Endothelial cell of umbilical vein (primary cell): ENCODE data around the gene MCTP1. TPM values are rescaled to one million over a fixed set of nuclear protein-coding genes. Genes with fewer than 3 reads are reported as not detected.

ENCODE experiments used
- BruUV-seq: library from RNA; stranded (reverse); fragments of 400-500 nt; replicated peaks from 2 replicates; lab custom pipeline; 2021; lab: Mats Ljungman, UMichigan
- CTCF ChIA-PET: fragments of 300-600, 350-600 bp; sonication (Branson Sonifier 250); formaldehyde crosslinking; loops from one replicate; lab custom pipeline; 2021; ENCODE audit warnings: antibody characterized with exemption, inconsistent platforms; lab: Charles Lee
- POLR2A ChIA-PET: fragments of 300-600, 350-600 bp; sonication (Branson Sonifier 250); formaldehyde crosslinking; loops from one replicate; lab custom pipeline; 2021; ENCODE audit warnings: antibody characterized with exemption, inconsistent platforms; lab: Charles Lee
- DNase-seq: peaks from one replicate; pipeline ENCODE4 v3.0.0-alpha.2; 2011; ENCODE audit warnings: low read depth, low spot score
- FAIRE-seq: peaks from 2 replicates; lab custom pipeline; 2011; peaks lifted over from hg19 to GRCh38; lab: Jason Lieb, UNC
- H2AFZ ChIP-seq: 2 replicates; pipeline ENCODE4 v1.6.0; 2012; ENCODE audit warnings: low read depth, low read length, control low read depth, inconsistent platforms
- H3K27ac ChIP-seq: 2 replicates; pipeline ENCODE4 v1.5.1; 2011; ENCODE audit warnings: low read depth, mild to moderate bottlenecking, control low read depth, low read length, moderate library complexity; ENCODE audit not compliant: insufficient read depth
- H3K27me3 ChIP-seq, 2 experiments: 2 replicates each; pipeline versions ENCODE4 v1.6.0 to v1.6.1; 2011; ENCODE audit warnings: low read length in 2 of 2, mixed read lengths in 1 of 2; ENCODE audit not compliant: control insufficient read depth in 2 of 2, insufficient read depth in 2 of 2
- H3K36me3 ChIP-seq, 2 experiments: 2 replicates in 1 of 2; 3 replicates in 1 of 2; pipeline ENCODE4 v1.5.1; 2011; ENCODE audit warnings: low read length in 2 of 2, mild to moderate bottlenecking in 1 of 2, moderate library complexity in 1 of 2; ENCODE audit not compliant: control insufficient read depth in 2 of 2, insufficient read depth in 2 of 2; ENCODE audit errors: extremely low read depth in 1 of 2
- H3K4me1 ChIP-seq: 3 replicates; pipeline ENCODE4 v1.5.1; 2011; ENCODE audit warnings: mild to moderate bottlenecking, low read length; ENCODE audit not compliant: control insufficient read depth, insufficient read depth; ENCODE audit errors: extremely low read depth
- H3K4me2 ChIP-seq: 2 replicates; pipeline ENCODE4 v1.6.1; 2011; ENCODE audit warnings: low read length, control low read depth, mixed read lengths; ENCODE audit not compliant: insufficient read depth
- H3K4me3 ChIP-seq, 3 experiments: fragments of 200-600 bp in 1 of 3; sonication (generic), shearing (Covaris generic) in 1 of 3; replicated peaks in 1 of 3; 2 replicates each; pipeline ENCODE4 v1.5.1; 2011 to 2016; ENCODE audit warnings: control low read depth in 3 of 3, low read length in 3 of 3, mild to moderate bottlenecking in 2 of 3, inconsistent platforms in 1 of 3, low read depth in 1 of 3, moderate library complexity in 1 of 3; ENCODE audit not compliant: insufficient read depth in 1 of 3
- H3K79me2 ChIP-seq: 2 replicates; pipeline ENCODE4 v1.6.0; 2012; ENCODE audit warnings: low read length, inconsistent platforms; ENCODE audit not compliant: control insufficient read depth, insufficient read depth
- H3K9ac ChIP-seq: replicated peaks from 2 replicates; pipeline ENCODE3; 2011; ENCODE audit warnings: low read length, control low read depth; ENCODE audit not compliant: insufficient read depth; ENCODE audit errors: extremely low read depth
- H3K9me1 ChIP-seq: replicated peaks from 3 replicates; pipeline ENCODE4 v1.6.0; 2011; ENCODE audit warnings: mild to moderate bottlenecking, low read length; ENCODE audit not compliant: control insufficient read depth, insufficient read depth; ENCODE audit errors: extremely low read depth
- H3K9me3 ChIP-seq: replicated peaks from 2 replicates; pipeline ENCODE4 v1.5.1; 2012; ENCODE audit warnings: low read length, inconsistent platforms; ENCODE audit not compliant: control insufficient read depth, insufficient read depth
- H4K20me1 ChIP-seq: replicated peaks from 2 replicates; pipeline ENCODE3; 2011; ENCODE audit warnings: mild to moderate bottlenecking, low read length; ENCODE audit not compliant: control insufficient read depth, insufficient read depth; ENCODE audit errors: extremely low read depth
- CTCF ChIP-seq, 2 donors: IDR thresholded peaks; 1 replicate in 1 of 2; 2 replicates in 1 of 2; pipeline ENCODE4 v1.5.1; 2011; ENCODE audit warnings: low read length in 2 of 2, mild to moderate bottlenecking in 2 of 2, moderate library complexity in 2 of 2, control low read depth in 1 of 2, inconsistent platforms in 1 of 2, low read depth in 1 of 2; ENCODE audit not compliant: insufficient read depth in 1 of 2; ENCODE audit errors: extremely low read depth in 1 of 2
- FOS ChIP-seq: IDR thresholded peaks from 2 replicates; pipeline ENCODE4 v1.6.1; 2011; ENCODE audit warnings: mild to moderate bottlenecking, low read length, moderate library complexity, borderline replicate concordance; ENCODE audit not compliant: insufficient read depth
- GATA2 ChIP-seq: IDR thresholded peaks from 2 replicates; pipeline ENCODE4 v1.7.0; 2011; ENCODE audit warnings: low read depth, mild to moderate bottlenecking, moderate library complexity, mixed read lengths, low read length; ENCODE audit not compliant: insufficient read length, insufficient read depth
- JUN ChIP-seq: IDR thresholded peaks from 2 replicates; pipeline ENCODE4 v1.6.1; 2011; ENCODE audit warnings: borderline replicate concordance, low read depth; ENCODE audit not compliant: insufficient read length, insufficient read depth
- MYC ChIP-seq: IDR thresholded peaks from one replicate; pipeline ENCODE4 v1.6.1; 2011; ENCODE audit warnings: mild to moderate bottlenecking, low read depth, low read length
- dilution Hi-C: fragments of 300-500 bp; cut with MboI; formaldehyde crosslinking; loops from one replicate; pipeline ENCODE4 v1.15.0; 2019; ENCODE audit warnings: low sequenced_read_pairs; ENCODE audit not compliant: extremely low pct_ligation_motif_present
- intact Hi-C: fragments of 100-400 bp; cut with micrococcal nuclease; formaldehyde crosslinking; loops from one replicate; pipeline ENCODE4 v1.10.0; 2022
- polyA plus RNA-seq, 4 experiments: library from polyadenylated mRNA; depleted of rRNA in 3 of 4; stranded (reverse) in 3 of 4; unstranded in 1 of 4; fragments of >200 nt; gene quantifications; 2 replicates each; pipeline versions ENCODE4 v1.2.1 to v1.2.3, GENCODE V29; 2011 to 2012; ENCODE audit warnings: missing spikeins in 1 of 4
- total RNA-seq: library from RNA; stranded (reverse); gene quantifications from 2 replicates; pipeline ENCODE4 v1.2.3, GENCODE V29; 2021

The MCTP1 gene
- total and polyA plus RNA-seq, 2 donors (not counting 3 experiments of a cell fraction or from before 2014, with no cell fraction given): 79.3 to 203 TPM

- Histone ChIP-seq H3K79me2 (no peaks in the 10 kb centered on the region), H3K4me2 (peak overlapping the region; percentile 48), H3K36me3 (no peaks in the 10 kb centered on the region), H3K4me1 (peaks cover 32% of the 10 kb centered on the region), H3K27me3 (peaks cover 0 to 2% of the 10 kb centered on the region in 2 experiments), H3K9me3 (no peaks in the 10 kb centered on the region), H2AFZ (no peak overlapping the region), H3K9me1 (no peaks in the 10 kb centered on the region), H3K27ac (peak overlapping the region; percentile 14), H3K9ac (peak overlapping the region; percentile 29), H3K4me3 (no peak overlapping the region), H4K20me1 (no peaks in the 10 kb centered on the region)
- dilution Hi-C loops (no loop called here), intact Hi-C loops (no loop called here)
- POLR2A ChIA-PET: no interaction called here
- no peak for FAIRE-seq
- BruUV-seq: TSS peak; percentile 3
- TF ChIP-seq CTCF (IDR thresholded peaks at IDR 0.05; ENCODE audit: extremely low read depth in 1 of 2, insufficient read depth in 1 of 2, low read depth in 1 of 2, low read length in 2 of 2) (no peak), GATA2 (no peak), FOS (peak; percentile 28), JUN (peak; percentile 54)
- peak; percentile 42 for DNase-seq
- CTCF ChIA-PET: interaction anchor here (0.8 to 2.7 kb wide), 4 partner anchors 25 to 273 kb away, joined by 3 to 41 read pairs (median 4); no protein-coding TSS in a partner anchor
These were observed 43.3 kb downstream of the MCTP1 start for GRCh38 chr5:95241635-95242034.

- CTCF ChIA-PET: interaction anchor here (1.4 to 2.7 kb wide), 3 partner anchors 25 to 272 kb away, joined by 4 to 41 read pairs (median 5); no protein-coding TSS in a partner anchor
- H3K9me1 ChIP-seq: no peaks in the 10 kb centered on the region
- no peaks in the 10 kb centered on the region for H3K79me2 ChIP-seq
- H3K36me3 ChIP-seq: no peaks in the 10 kb centered on the region
- H3K27me3 ChIP-seq: peaks cover 0 to 2% of the 10 kb centered on the region in 2 experiments
- peak overlapping the region; percentile 29 for H3K9ac ChIP-seq
- peak; percentile 72 for DNase-seq
- BruUV-seq: TSS peak; percentile 53
- peak overlapping the region; percentile 14 for H3K27ac ChIP-seq
- FAIRE-seq: peak; percentile 8
- dilution Hi-C loops: no loop called here
- H3K4me3 ChIP-seq: no peak overlapping the region
- POLR2A ChIA-PET: no interaction called here
- peak overlapping the region; percentile 48 for H3K4me2 ChIP-seq
- intact Hi-C loops: no loop called here
- no peak overlapping the region for H2AFZ ChIP-seq
- TF ChIP-seq MYC: no peak
- TF ChIP-seq JUN: peak; percentile 64
- no peaks in the 10 kb centered on the region for H3K9me3 ChIP-seq
- H4K20me1 ChIP-seq: no peaks in the 10 kb centered on the region
- H3K4me1 ChIP-seq: peaks cover 32% of the 10 kb centered on the region
These were observed 43.7 kb downstream of the MCTP1 start for GRCh38 chr5:95241161-95241560.
